OCI-LY3 (cell line): ENCODE measurements around the gene RAPGEF1.

Experiments used
- H2AFZ ChIP-seq: fragments of 200-600, 300-600 bp; shearing (Covaris generic); 2 replicates; pipeline ENCODE4 v1.6.0; 2014; ENCODE audit warnings: antibody characterized with exemption, low read depth, low read length
- H3K27ac ChIP-seq: fragments of 200-600, 300-600 bp; sonication (generic); 2 replicates; pipeline ENCODE4 v1.5.1; 2014; ENCODE audit warnings: mild to moderate bottlenecking, low read length, moderate library complexity, mixed read lengths
- H3K27me3 ChIP-seq: fragments of 200-600, 300-600 bp; sonication (generic); 2 replicates; pipeline ENCODE4 v1.6.1; 2014; ENCODE audit warnings: low read depth, low read length, mixed read lengths
- H3K36me3 ChIP-seq: fragments of 200-600, 300-600 bp; sonication (generic); replicated peaks from 2 replicates; pipeline ENCODE3; 2014; ENCODE audit warnings: low read depth, low read length, mixed read lengths
- H3K4me1 ChIP-seq: fragments of 300-600, 200-600 bp; sonication (generic); 2 replicates; pipeline ENCODE4 v1.6.1; 2014; ENCODE audit warnings: low read length, mixed read lengths
- H3K4me2 ChIP-seq: fragments of 200-600, 300-600 bp; sonication (generic); 2 replicates; pipeline ENCODE4 v1.6.1; 2014; ENCODE audit warnings: low read length, mixed read lengths
- H3K4me3 ChIP-seq: fragments of 300-600, 200-600 bp; sonication (generic); 2 replicates; pipeline ENCODE4 v1.5.1; 2014; ENCODE audit warnings: antibody characterized with exemption, mild to moderate bottlenecking, low read length, moderate library complexity
- H3K79me2 ChIP-seq: fragments of 300-600, 200-600 bp; shearing (Covaris generic); 2 replicates; pipeline ENCODE4 v1.6.1; 2014; ENCODE audit warnings: mild to moderate bottlenecking, low read length, mixed read lengths
- H3K9ac ChIP-seq: fragments of 300-600, 200-600 bp; shearing (Covaris generic); 2 replicates; pipeline ENCODE4 v1.6.0; 2014; ENCODE audit warnings: mild to moderate bottlenecking, low read length, moderate library complexity
- H3K9me3 ChIP-seq: fragments of 200-600, 300-600 bp; shearing (Covaris generic); 2 replicates; pipeline ENCODE4 v1.6.1; 2014; ENCODE audit warnings: low read length, mixed read lengths; ENCODE audit not compliant: insufficient read depth
- H4K20me1 ChIP-seq: fragments of 200-600, 300-600 bp; sonication (generic); 2 replicates; pipeline ENCODE4 v1.6.1; 2016; ENCODE audit warnings: low read length, mixed read lengths; ENCODE audit not compliant: insufficient read depth
- CTCF ChIP-seq: fragments of 200-600, 300-600 bp; sonication (generic); IDR thresholded peaks from 2 replicates; pipeline ENCODE4 v1.5.1; 2014; ENCODE audit warnings: antibody characterized with exemption, low read length, low read depth
- EZH2phosphoT487 ChIP-seq: fragments of 200-600 bp; shearing (Covaris generic); IDR thresholded peaks from 2 replicates; pipeline ENCODE4 v1.6.1; 2018; ENCODE audit warnings: antibody characterized with exemption, mixed run types, low read depth

Gene RAPGEF1

GRCh38 chr9:131582466-131583336 is 157.2 kb downstream of the RAPGEF1 start:
- no peak overlapping the region for H2AFZ ChIP-seq
- H3K4me2 ChIP-seq, result no peak overlapping the region
- peaks cover 10% of the 10 kb centered on the region for H3K4me1 ChIP-seq
- no peak overlapping the region for H3K9ac ChIP-seq
- no peak for TF ChIP-seq CTCF
- TF ChIP-seq EZH2phosphoT487, result no peak
- H3K4me3 ChIP-seq, result no peak overlapping the region
- H3K9me3 ChIP-seq, result no peaks in the 10 kb centered on the region
- H3K36me3 ChIP-seq, result peaks cover 65% of the 10 kb centered on the region
- H3K27me3 ChIP-seq, result no peaks in the 10 kb centered on the region
- peaks cover 4% of the 10 kb centered on the region; the same call in 1 of the 2 replicates for H3K79me2 ChIP-seq
- H3K27ac ChIP-seq, result no peak overlapping the region
- peaks cover 21% of the 10 kb centered on the region; the same call in 1 of the 2 replicates for H4K20me1 ChIP-seq

GRCh38 chr9:131582056-131582455 is 157.8 kb downstream of the RAPGEF1 start:
- no peak overlapping the region for H3K4me2 ChIP-seq
- no peaks in the 10 kb centered on the region; the same call in 1 of the 2 replicates for H3K79me2 ChIP-seq
- TF ChIP-seq EZH2phosphoT487 (no peak), CTCF (no peak)
- H3K9me3 ChIP-seq, result no peaks in the 10 kb centered on the region
- no peak overlapping the region for H3K27ac ChIP-seq
- no peak overlapping the region for H2AFZ ChIP-seq
- no peak overlapping the region for H3K9ac ChIP-seq
- H3K4me1 ChIP-seq, result peaks cover 10% of the 10 kb centered on the region
- H3K27me3 ChIP-seq, result no peaks in the 10 kb centered on the region
- H4K20me1 ChIP-seq, result peaks cover 15% of the 10 kb centered on the region; the same call in 1 of the 2 replicates
- H3K4me3 ChIP-seq, result no peak overlapping the region
- H3K36me3 ChIP-seq, result peaks cover 66% of the 10 kb centered on the region

- Histone ChIP-seq H3K4me1 (peaks cover 10% of the 10 kb centered on the region), H2AFZ (no peak overlapping the region), H3K27me3 (no peaks in the 10 kb centered on the region), H3K4me3 (no peak overlapping the region), H3K36me3 (peaks cover 73% of the 10 kb centered on the region), H3K4me2 (no peak overlapping the region), H4K20me1 (peaks cover 15% of the 10 kb centered on the region; the same call in 1 of the 2 replicates), H3K9me3 (no peaks in the 10 kb centered on the region), H3K79me2 (no peaks in the 10 kb centered on the region; the same call in 1 of the 2 replicates), H3K27ac (no peak overlapping the region), H3K9ac (no peak overlapping the region)
- TF ChIP-seq EZH2phosphoT487 (no peak), CTCF (no peak)
Measured at GRCh38 chr9:131580358-131580757, 159.5 kb downstream of the RAPGEF1 start.

GRCh38 chr9:131579789-131580211 is 160.1 kb downstream of the RAPGEF1 start:
- Histone ChIP-seq H3K9me3 (no peaks in the 10 kb centered on the region), H3K4me1 (peaks cover 10% of the 10 kb centered on the region), H3K79me2 (no peaks in the 10 kb centered on the region; the same call in 1 of the 2 replicates), H3K4me2 (no peak overlapping the region), H3K27ac (no peak overlapping the region), H4K20me1 (peaks cover 15% of the 10 kb centered on the region; the same call in 1 of the 2 replicates), H3K9ac (no peak overlapping the region), H3K36me3 (peaks cover 78% of the 10 kb centered on the region), H2AFZ (no peak overlapping the region), H3K27me3 (no peaks in the 10 kb centered on the region), H3K4me3 (no peak overlapping the region)
- TF ChIP-seq CTCF (no peak), EZH2phosphoT487 (no peak)
